B cell (primary cell): Measurements from ENCODE around the gene FRMD4B.

Experiments used
- EZH2 ChIP-seq: IDR thresholded peaks from 2 replicates; pipeline ENCODE4 v1.6.1; 2012; ENCODE audit warnings: borderline replicate concordance, low read depth, mild to moderate bottlenecking, moderate library complexity, low read length; ENCODE audit not compliant: insufficient read depth, poor library complexity, severe bottlenecking
- TF ChIP-seq, protein P1 (sequence below): fragments of 200-600 bp; IDR thresholded peaks from one replicate; pipeline ENCODE4 v1.8.0; 2022; ENCODE audit warnings: antibody characterized with exemption, mild to moderate bottlenecking

DNA sequence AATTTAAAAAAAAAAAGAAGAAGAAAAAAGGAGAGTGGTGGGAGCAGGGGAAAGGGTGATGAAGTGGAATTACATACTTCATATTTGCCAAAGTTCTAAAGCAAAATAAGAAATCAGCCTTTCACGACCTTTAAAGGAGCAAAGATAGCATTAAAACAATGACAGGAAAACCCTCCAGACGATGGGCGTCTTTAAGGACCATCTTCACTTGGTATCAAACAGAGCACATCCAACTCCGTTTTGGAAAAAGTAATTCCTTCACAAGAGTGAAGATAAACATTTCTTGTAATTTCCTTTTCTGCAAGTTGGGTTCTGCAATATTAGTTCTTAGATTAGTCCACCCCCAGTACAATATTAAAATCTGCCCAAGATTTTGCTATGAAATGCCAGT, 32.8 kb downstream of the FRMD4B start:
- TF ChIP-seq, protein P1, sequence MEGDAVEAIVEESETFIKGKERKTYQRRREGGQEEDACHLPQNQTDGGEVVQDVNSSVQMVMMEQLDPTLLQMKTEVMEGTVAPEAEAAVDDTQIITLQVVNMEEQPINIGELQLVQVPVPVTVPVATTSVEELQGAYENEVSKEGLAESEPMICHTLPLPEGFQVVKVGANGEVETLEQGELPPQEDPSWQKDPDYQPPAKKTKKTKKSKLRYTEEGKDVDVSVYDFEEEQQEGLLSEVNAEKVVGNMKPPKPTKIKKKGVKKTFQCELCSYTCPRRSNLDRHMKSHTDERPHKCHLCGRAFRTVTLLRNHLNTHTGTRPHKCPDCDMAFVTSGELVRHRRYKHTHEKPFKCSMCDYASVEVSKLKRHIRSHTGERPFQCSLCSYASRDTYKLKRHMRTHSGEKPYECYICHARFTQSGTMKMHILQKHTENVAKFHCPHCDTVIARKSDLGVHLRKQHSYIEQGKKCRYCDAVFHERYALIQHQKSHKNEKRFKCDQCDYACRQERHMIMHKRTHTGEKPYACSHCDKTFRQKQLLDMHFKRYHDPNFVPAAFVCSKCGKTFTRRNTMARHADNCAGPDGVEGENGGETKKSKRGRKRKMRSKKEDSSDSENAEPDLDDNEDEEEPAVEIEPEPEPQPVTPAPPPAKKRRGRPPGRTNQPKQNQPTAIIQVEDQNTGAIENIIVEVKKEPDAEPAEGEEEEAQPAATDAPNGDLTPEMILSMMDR = no peak
- TF ChIP-seq EZH2 = no peak
